Stimulated activated naive CD4-positive, alpha-beta T cell treated with Interleukin-2 at 50 U/mL for 16 hours (primary cell): ENCODE data around the gene CXCL13.
A peak's percentile ranks its signal among the peaks of the same experiment; 100 is the strongest.
"Not testable (repeated sequence)": the region's sequence is repeated elsewhere in the genome, so short reads cannot be mapped to it uniquely, and the experiment has no call there.

ENCODE experiments used
- DNase-seq: peaks from one replicate; lab custom pipeline; 2025; lab: John Stamatoyannopoulos, UW

The CXCL13 gene

GRCh38 chr4:77605210-77605902 lies at the start of gene CXCL13:
CXCL13 (plus strand) TSS chr4:77605820; CDS start chr4:77605866, 46 bp downstream.
- DNase-seq, result no peak

DNA sequence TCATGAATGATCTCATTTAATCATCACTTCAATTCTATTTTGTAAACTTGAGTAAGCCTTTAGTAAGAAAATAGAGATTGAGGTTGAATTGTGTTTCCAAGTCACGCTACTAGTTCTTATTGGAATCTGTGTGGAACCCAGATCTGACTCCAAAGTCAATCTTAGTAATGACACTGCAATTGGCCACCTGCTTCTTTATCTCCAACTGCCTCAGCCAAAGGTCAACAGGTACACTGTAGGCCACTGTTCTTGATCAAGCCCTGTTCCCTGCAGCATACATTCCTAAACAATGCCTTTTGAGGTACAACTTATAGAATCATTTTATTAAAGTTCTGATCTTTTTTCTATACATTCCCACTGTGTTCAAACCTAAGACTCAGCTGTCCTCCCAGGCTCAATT lies 45.5 kb upstream of the CXCL13 start:
- DNase-seq, result no peak

DNA sequence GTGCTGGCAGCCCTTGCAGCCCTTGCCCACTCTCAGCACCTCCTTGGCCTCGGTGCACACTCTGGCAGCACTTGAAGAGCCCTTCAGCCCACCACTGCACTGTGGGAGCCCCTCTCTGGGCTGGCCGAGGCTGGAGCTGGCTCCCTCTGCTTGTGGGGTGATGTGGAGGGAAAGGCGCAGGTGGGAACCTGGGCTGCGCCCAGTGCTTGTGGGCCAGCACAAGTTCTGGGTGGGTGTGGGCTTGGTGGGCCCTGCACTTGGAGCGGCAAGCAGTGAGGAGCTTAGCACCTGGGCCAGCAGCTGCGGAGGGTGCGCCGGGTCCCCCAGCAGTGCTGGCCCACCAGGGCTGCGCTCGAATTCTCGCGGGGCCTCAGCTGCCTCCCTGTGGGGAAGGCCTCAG lies 43.9 kb upstream of the CXCL13 start:
- not testable (repeated sequence) for DNase-seq

GRCh38 chr4:77564231-77564630 lies 41.4 kb upstream of the CXCL13 start:
- DNase-seq, result no peak

DNA sequence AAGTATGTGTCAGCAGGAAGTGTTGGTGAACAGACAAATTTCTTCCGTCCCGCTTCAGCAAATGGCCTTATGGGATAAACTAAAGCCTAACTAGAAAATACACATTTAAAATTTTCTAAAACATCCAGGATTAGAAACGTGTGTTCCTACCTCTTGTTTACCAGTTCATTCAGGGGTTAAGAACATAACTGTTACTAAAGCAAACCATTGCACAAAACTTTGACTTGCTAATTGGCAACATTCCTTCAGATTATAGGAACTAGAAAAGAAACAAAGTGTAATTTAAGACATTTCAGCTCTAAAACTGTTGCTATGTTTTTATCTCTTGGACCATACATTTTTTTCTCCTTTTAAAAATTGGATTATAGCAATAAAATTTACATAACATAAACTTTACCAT lies 39.5 kb upstream of the CXCL13 start:
- DNase-seq, result no peak

- no peak for DNase-seq
Measured at GRCh38 chr4:77567549-77567948, 38.1 kb upstream of the CXCL13 start.

- DNase-seq, result not testable (repeated sequence)
Measured at GRCh38 chr4:77570508-77571214, 35.0 kb upstream of the CXCL13 start.

DNA sequence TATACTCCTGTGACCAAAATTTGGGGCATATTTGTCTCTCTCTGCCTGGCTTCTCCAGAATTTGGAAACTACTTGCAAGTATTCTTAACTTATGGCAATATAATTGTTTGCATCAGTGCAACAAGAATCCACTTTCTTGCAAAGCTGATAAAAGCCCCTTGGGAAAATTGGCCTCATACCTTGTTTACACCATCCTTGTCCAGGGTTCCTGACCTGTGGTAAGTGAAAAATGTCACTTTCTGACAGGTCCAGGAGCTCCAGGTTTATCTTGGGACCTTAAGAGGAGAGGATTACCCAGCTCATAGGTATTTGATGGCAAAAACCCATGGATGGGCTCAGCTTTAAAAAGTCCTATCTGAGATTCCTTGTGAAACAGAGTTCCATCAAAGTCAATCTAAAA lies 29.3 kb upstream of the CXCL13 start:
- DNase-seq, result no peak

- DNase-seq, result no peak
Measured at GRCh38 chr4:77578145-77578544, 27.5 kb upstream of the CXCL13 start.

DNA sequence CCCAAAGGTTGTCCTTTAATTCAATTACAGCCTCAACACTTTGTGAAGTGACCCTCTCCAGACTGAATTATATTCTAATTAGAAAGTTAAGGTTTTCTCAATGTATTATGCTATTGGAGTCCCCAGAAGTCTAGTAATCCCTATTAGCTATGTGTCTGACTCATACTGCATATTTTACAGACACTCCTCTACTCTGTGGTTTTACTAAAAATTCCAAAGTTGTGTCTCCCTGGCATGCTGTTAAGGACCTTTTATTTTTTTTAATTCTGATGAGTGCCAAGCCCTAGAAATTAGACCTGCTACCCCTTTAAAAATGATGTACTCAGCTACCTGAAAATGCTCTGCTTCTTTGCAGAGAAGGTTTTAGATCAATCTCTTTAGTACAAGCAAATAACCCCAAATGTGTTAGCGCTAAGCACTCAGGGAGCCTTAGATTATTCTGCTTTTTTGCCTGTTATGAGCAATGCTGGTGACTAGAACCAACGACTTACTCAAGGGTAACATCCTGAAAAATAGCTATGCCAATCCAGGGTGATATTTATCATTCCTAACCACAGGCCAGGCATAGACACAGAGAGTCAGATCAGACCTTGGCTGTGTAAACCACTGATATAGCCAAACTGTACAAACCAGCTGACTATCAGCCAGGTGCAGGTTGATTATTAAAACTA lies 26.1 kb upstream of the CXCL13 start:
- no peak for DNase-seq

GRCh38 chr4:77581724-77582123 lies 23.9 kb upstream of the CXCL13 start:
- DNase-seq, result no peak

DNA sequence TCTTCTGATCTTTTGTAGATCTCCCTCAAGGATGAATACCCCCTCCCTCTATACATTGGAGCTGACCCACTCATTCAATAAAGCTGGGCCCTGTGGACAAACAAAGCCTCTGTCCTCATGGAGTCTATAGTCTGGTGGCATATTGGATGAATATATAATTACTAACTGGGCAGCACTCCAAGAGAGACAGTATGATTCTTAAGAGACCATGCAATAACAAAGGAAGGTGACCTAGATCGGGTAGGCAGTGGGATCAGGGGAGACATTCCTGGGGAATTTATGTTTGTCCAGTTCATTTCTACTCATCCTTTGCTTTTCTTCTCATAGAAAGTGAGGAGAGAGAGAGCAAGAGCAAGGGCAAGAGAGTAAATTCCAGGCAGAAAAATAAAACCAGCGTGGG lies 23.5 kb upstream of the CXCL13 start:
- DNase-seq, result no peak

DNA sequence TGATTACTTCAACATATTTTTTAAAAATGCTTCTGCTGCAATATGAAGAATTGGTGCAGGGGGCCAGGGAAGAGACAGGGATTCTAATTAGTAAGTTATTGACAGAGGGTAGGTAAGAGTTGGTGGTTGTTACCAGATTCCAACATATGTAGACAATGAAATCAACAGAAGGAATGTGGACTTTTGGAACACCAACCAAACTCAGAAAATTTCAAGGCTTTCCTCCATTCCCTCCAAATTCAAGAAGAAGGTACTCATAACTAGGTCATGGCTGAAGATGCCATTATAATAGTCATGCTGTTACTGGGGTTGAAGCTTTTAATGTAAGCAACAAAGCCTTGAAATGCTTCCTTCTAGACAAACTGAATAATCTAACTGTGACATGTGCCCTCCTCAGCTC lies 22.9 kb upstream of the CXCL13 start:
- DNase-seq, result no peak

- peak; percentile 64 for DNase-seq
Measured at GRCh38 chr4:77586951-77587383, 18.7 kb upstream of the CXCL13 start.

DNA sequence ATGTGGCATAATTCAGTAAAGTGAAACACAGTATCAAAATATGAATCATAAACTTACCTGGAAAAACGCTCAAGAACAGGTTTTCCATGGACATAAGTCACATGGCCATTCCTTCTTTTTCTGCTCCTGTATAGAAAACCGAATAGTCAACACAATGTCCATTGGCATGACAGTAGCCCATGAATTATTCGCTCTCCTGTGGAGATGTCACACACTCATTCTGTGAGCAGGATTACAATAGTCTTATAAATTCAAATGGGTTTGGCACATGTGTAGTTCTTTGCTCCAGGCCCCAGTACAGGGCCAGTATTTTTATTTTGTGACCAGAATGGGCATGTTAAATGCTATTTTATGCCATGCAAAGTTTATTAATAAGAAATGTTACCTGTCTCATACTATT lies 15.1 kb upstream of the CXCL13 start:
- no peak for DNase-seq

- DNase-seq, result no peak
Measured at GRCh38 chr4:77591532-77591931, 14.1 kb upstream of the CXCL13 start.

DNA sequence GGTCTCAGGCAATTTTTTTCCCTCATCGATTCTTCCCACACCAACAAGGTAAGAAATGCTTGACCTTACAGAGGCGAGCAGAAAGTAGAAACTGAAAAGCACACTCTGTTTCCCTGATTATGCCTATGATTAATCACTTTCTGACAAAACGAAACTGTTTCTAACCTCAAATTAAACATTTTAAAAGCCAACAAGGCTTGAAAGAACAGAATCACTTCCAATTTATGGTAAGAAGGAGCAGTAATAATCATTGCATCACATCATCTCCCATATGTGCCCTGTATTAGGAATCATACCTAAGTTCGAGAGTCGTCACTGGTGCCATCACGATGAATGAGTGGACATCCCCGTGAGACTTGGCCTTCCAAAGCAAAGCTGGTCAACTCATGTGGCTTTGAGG lies 12.5 kb upstream of the CXCL13 start:
- no peak for DNase-seq

DNA sequence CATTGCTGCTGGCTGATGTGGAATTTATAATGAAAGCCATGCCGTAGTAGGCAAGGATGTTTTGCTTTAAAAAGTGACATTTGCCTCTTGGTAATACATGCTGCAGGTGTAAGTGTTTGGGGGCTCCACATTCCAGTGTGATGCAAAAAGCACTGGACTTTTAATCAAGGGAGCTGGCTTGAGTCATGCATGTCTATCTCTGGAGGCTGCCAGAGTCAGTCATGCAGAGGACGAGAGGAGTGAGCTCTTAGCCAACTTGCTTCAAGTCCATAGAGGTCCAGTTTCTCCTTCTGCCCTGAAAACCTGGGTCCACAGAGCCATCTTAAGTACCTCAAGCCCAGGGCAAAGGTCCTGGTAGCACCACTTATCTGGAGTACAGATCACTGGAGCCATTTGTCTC lies 11.6 kb upstream of the CXCL13 start:
- DNase-seq, result no peak

DNA sequence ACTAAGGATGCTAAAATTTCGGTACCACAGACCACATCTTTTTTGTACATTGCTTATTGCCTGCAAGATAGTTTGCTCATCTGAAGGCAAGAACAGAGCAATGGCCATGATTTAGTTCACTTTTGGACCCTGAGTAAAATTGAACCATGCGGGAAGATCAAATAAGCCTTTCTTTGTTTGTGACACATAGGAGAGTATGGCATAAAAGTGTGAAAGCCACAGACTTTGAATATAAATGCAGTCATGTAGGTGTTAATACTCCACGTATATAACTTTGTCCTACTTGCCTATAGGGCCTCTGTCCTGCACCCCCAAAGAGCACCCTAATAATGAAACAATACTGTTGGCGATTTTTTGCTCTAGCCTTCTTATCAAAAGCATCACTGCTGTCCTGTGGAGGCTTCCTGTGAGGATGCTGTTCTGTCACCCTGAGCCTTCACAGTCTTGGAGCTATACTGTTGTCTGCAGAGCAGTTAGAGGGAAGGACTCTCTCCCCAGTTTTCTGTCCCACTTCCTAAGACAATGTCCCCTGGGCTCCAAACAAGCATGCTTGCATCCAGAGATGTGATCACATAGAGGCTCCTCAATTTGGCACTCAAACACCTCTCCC lies 10.2 kb upstream of the CXCL13 start:
- no peak for DNase-seq

DNA sequence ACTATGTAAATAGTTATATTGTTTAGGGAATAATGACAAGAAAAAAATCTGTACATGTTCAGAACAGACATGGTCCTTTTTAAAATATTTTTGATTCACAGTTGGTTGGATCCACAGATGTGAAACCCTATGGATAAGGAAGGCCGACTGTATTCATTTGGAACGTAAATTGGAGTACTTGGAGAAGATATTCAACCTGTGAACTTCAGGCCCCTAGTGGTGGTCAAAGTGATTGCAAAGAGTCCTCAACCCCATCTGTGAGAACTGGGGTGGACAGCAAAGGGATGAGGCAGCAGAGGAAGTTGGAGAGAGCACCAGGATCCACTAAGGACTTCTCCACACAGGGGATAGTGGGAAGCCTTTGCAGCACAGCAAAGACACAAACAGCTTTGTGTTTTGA lies 6.2 kb upstream of the CXCL13 start:
- DNase-seq, result no peak

GRCh38 chr4:77600521-77601451 lies 4.8 kb upstream of the CXCL13 start:
- DNase-seq, result no peak
